ENCODE results near the gene TADA3.

The TADA3 gene, protein sequence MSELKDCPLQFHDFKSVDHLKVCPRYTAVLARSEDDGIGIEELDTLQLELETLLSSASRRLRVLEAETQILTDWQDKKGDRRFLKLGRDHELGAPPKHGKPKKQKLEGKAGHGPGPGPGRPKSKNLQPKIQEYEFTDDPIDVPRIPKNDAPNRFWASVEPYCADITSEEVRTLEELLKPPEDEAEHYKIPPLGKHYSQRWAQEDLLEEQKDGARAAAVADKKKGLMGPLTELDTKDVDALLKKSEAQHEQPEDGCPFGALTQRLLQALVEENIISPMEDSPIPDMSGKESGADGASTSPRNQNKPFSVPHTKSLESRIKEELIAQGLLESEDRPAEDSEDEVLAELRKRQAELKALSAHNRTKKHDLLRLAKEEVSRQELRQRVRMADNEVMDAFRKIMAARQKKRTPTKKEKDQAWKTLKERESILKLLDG

DNA sequence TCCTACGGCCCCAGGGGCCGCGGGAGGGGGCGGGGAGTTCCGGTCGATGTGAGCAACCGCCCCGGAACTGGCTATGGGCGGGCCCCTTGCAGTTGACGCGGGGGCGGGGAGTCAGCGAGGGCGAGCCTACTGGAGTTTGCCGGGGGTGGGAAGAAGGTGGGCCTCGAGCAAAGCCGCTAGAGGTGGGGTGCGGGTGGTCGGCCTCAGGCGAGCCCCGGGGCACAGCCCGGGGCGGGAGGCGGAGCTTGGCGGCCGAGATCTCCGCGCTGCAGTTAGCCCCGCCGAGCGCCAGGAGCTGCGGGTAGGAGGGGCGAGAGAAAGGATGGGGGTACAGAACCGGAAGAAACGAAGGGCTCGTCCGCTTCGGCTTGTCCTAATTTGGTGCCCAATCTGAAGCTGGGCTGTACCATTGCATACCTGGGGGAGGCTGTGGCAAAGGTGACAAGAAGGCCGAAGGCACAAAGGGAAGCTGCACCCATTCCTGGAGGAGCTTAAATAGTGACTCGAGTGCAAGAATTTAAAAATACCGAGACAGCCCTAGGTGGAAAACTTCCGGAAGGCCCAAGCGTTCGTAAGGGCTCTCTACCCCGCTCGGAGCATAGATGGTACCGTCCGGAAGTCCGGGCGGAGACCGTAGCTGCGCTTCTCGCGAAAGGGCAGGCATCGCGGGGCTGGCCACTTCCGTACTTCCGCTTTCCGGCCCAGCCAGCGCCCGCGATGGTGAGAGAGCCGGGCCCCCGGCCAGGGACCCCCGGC, at the start of gene TADA3, which contains the start of gene ARPC4:
Gene TADA3, minus strand, starts transcription at position 69 of the 756 bp plus-strand sequence. CDS start 1,007 bp downstream, outside the sequence.
Gene ARPC4, plus strand, starts transcription at position 678 of the 756 bp plus-strand sequence. Its CDS starts 40 bp downstream, at position 718.
- DNase-seq, result peak; percentile 90

DNA sequence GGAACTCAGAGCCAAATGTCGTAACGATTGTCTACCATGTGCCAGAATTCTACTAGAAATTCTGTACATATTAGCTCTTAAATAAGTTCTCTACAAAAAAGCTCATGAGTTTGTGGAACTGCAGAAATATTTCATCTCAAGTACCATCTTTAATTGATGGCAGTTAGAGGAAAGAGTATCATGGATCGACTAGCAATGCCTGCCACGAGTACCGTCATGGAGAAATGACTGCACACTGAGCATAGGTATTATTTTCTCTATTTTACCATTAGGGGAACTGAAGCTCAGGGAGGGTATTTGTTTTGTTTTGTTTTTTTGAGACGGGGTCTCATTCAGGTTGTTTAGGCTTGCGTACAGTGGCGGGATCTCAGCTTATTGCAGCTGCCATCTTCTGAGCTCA, 48.7 kb upstream of the TADA3 start:
- DNase-seq, result no peak

DNA sequence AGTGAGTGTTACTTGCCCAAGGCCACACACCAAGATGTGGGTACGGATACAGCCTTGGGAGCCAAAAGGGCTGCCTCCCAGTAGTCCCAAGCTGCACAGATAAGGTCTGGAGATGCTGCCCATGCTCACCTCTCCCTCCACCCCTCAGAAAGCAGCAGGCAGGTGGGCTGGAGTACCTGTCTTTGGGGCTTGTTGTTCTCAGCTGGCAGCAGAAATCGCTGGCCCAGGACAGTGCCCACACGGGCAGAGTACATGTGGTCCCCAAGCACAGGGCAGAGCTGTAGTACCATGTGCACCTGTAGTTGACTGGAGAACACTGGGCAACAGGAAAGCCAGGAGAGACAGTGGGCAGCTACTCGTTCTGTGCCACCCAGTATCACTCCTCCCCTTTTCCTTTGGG, 46.6 kb upstream of the TADA3 start:
- DNase-seq, result no peak

DNA sequence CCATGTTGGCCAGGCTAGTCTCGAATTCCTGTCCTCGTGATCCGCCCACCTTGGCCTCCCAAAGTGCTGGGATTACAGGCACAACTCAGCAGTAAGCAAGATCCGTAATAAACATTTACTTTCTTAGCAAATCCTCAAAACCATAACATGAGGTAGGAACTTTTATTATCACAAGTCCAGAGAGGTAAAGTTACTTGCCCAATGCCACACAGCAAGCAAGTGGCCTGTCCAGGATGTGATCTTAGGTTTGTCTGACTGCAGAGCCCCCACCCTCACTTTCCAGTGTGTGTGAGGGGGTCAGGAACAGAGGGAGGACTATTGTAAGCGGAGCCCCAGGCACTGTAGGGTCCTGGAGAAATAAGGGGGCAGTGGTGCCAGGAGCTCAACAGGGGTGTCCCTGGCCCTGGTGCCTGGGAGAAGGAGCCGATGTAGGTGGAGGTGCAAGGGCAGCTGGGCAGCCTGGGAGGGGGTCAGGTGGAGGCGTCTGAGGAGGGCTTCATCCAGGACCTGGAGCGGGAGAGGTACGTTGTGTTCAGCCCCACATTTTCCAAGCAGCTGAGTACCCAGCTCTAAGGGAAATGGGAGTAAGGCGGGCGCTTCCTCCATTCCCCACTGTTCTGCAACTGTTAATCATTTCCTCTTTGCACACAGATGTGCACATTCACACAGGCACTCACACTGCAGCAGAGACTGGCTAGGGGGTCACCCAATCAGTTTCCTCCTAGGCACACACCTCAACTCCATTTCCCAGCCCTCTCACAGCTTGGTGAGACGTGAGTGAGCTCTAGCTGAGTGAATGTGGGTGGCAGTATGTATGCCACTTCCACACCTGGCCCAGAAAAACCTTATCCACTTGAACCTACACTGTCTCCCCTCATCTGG, 45.7 kb upstream of the TADA3 start:
- DNase-seq, result no peak

DNA sequence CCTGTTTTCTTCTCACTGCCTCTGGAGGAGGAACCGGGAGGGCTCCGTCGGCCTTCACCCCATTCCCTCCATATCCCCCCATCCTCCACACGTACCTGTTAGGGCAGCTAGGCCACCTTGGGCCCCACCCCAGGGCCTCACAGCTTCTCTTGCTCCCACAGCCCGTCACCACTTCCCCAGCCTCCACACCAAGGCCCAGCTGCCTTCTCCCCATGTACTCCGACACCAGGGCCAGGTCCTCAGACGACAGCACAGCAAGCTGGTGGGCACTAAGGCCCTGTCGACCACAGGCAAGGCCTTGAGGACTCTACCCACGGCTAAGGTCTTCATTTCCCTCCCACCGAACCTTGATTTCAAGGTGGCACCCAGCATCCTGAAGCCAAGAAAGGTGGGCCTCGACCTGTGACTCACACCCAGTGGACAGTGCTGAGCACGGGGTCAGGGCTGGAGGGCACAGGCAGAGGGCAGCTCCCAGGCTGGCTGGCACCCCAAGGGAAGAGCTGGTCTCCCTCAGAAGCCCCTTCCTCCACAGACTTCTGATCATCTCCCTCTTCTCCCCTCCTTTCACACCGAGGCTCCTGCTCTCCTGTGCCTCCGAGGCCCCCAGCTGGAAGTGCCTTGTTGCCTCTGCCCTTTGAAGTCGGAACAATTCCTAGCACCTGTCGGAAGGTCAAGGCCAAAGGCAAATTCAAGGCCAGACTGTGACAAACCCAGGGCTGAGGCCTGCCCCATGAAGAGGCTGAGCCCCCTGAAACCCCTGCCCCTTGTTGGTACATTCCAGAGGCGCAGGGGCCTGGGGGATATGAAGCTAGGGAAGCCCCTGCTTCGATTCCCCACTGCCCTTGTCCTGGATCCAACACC, 42.5 kb upstream of the TADA3 start:
- no peak for DNase-seq

DNA sequence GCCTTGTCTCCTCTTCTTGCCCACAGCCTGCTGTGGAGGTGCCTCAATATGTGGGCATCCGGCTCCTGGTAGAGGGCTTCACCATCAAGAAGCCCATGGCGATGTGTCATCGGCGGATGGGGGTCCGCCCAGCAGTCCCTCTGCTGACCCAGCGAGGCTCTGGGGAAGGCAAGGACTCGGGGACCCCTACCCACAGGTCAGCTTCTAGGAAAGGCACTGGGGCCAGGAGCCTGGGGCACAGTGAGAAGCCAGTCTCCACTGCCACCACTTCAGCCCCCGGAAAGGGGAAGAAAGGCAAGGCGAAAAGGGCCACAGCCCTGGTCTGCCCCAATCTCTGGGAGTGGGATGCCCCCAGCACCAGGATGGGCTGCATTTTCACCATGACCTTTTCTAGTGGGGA, 40.8 kb upstream of the TADA3 start:
- DNase-seq, result no peak

DNA sequence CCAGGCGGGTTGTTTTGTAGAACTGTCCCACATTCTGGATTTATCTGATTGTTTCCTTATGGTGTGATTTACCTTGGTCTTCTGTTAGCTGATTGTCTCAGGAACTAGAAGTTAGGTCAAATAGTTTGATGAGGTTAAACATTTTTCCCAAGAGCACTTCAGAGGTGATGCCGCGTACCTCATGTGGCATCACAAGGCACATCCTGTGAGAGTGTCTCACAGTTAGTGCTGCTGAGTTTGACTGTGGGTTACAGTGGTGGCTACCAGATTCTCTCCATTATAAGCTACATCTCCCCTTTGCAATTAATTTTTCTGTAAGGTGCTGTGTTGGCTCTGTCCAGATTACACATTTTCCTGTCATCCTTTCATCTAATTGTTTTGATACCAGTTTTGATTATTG, 39.0 kb upstream of the TADA3 start:
- no peak for DNase-seq

DNA sequence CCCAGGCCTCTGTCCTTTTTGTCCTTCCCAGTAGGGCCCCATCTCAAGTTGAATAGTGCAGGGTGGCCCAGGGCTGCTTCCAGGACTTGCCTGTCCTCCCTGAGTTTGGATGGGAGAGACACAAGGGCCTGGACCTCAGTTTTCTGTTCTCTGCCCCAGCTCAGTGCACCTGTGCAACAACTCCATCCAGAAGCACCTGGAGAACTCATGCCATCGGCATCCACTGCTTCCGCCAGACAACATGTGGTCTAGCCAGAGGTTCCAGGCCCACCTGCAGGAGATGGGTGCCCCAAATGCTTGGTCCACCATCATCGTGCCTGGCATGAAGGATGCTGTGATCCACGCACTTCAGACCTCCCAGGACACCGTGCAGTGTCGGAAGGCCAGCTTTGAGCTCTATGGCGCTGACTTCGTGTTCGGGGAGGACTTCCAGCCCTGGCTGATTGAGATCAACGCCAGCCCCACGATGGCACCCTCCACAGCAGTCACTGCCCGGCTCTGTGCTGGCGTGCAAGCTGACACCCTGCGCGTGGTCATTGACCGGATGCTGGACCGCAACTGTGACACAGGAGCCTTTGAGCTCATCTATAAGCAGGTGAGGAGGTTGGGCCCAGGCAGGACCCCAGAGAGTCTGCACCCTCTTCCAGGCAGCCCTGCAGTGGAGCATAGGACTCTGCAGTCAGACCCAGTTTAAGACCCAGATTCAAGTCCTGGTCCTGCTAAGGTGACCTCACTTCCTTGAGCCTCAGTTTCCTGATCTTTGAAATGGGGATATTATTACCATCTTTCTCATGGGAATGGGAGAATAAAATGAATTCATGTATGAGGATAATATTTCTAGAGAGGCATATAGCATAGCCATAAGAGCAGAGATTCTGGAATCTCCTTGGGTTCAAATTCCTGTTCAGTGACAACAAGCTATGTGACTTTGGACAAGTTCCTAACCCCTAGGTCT, 36.8 kb upstream of the TADA3 start:
- DNase-seq, result no peak

DNA sequence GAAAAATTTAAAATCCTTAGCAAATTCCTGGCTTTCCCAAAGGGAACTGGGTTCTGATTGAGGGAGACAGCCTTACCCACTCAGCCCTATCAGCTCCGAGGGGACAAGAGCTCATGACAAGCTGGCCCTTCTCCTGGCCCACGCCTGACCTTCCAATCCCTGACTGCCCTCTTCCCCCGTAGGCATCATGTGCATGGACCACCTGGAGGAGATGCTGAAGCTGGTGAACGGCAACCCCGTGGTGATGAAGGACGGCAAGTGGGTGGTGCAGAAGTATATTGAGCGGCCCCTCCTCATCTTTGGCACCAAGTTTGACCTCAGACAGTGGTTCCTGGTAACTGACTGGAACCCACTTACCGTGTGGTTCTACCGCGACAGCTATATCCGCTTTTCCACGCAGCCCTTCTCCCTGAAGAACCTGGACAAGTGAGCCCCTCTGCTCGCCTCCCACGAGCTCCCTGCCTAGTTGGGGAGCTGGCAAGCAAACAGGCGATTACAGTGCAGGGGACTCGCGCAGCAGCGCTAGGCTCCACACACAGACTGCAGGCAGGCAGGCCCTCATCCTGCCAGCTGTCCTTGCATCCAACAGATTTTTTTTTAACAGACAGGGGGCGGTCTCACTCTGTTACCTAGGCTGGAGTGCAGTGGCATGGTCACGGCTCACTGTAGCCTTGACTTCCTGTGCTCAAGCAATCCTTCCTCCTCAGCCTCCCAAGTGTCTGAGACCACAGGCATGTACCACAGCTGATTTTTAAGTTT, 34.7 kb upstream of the TADA3 start:
- DNase-seq, result peak; percentile 46

DNA sequence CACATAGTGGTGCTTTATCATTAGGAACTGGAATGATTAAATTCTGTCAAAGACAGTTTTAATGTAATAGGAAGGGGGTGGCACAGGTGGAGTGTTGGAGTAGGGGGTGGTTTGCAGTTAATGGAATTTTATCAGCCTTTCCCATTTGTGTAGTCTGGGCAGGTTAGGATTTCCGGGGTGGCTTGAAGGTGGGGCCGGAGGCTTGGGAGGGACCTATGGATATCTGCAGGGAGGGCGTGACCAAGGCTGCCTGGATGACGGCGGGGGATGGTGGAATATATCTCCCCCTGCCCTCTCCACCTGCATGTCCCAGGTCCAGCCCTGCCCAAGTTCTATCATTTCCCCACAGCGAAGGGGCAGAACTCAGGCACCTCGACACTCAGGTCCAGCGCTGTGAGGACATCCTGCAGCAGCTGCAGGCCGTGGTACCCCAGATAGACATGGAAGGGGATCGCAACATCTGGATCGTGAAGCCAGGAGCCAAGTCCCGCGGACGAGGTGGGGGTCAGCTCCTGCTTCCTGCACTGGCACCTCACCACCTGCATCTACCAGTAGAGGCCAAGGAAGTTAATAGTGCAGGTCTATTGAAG, 33.3 kb upstream of the TADA3 start:
- DNase-seq, result no peak

DNA sequence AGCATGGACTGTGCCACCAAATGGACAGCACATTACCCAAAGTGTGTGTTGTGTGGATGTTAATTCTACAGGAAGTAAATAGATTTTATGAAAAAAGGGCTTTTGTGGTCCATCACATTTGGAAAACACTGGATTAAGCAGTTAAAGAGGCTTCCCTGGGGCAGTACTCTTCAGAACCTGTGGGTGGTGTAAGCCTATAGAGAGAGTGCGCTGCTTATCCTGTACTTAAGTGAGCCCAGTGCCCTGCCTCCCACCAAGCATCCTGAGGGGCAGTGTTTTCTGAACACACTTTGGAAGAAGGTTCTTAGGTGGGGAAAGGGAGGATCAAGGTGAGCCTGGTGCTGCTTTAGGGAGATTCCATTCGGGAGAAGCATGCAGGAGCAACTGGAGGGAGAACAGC, 28.7 kb upstream of the TADA3 start:
- DNase-seq, result peak; percentile 21

DNA sequence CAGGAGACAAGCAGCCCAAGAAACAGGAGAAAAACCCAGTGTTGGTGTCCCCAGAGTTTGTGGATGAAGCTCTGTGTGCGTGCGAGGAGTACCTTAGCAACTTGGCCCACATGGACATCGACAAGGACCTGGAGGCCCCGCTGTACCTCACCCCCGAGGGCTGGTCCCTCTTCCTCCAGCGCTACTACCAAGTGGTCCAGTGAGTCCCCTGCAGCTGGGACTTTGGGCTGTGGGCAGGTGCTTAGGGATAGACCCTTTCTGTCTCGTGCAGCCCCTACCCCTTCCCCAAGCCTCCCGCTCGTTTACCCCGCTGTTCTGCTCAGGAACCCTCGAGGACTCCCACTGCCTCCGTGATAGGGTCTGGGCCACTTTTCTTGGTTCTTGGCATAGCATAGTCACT, 28.3 kb upstream of the TADA3 start:
- no peak for DNase-seq

DNA sequence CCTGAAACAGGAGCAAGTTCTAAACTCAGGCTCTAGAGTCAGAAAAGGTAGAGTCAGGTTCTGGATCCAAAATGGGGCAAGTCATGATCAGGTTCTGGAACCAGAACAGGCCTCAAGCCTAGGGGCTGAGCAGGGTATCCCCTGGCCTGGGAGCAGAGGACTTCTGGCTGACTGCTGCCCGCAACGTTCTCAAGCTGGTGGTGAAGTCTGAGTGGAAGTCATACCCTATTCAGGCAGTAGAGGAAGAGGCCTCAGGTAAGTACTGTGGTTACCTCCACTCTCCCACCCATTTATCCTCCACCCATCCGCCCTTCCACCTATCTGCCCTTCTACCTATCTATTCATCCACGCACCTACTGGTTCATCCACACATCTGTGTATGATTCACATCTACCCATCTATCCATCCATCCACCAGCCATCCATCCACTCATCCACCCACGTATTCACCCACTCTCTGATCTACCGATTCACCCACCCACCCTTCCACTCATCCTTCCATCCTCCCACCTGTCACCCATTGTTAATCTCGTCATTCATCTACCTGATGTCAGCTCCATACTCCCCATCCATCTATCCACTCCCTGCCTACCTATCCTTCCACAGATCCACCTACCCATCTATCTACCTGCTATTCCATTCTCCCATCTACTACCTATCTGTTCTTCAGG, 26.5 kb upstream of the TADA3 start:
- no peak for DNase-seq

DNA sequence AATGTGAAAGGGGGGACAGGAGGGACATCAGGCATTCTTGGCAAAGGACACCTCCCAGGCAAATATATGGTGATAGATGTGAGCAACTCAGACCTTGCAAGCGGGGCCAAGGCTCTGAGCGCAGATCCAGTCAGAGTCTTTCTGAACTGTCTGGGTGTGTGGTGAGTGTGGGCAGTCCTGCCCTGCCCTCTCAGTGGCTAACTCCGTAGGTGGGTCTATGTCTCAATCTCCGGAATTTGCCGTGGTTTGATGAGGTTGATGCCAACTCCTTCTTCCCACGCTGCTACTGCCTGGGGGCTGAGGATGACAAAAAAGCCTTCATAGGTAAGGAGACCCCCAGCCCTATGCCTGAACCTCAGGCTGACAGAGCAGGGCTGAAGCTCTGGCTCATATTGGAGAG, 25.2 kb upstream of the TADA3 start:
- DNase-seq, result no peak

DNA sequence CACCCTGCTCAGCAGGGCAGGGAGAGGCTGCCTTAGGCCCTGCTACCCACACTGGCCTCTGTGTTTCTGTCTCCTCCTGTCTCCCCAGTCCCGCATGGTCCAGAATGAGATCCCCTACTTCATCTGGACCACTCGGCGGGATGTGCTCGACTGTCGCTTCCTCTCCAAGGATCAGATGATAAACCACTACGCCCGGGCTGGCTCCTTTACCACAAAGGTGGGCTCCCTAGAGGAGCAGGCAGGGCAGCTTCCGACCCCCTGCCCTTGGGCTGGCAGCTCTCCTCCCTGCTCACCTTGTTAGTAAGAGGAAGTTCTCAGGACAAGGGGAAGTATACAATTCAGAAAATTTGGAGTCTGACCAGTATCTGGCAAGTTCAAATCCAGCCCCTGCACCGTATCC, 23.7 kb upstream of the TADA3 start:
- DNase-seq, result no peak

DNA sequence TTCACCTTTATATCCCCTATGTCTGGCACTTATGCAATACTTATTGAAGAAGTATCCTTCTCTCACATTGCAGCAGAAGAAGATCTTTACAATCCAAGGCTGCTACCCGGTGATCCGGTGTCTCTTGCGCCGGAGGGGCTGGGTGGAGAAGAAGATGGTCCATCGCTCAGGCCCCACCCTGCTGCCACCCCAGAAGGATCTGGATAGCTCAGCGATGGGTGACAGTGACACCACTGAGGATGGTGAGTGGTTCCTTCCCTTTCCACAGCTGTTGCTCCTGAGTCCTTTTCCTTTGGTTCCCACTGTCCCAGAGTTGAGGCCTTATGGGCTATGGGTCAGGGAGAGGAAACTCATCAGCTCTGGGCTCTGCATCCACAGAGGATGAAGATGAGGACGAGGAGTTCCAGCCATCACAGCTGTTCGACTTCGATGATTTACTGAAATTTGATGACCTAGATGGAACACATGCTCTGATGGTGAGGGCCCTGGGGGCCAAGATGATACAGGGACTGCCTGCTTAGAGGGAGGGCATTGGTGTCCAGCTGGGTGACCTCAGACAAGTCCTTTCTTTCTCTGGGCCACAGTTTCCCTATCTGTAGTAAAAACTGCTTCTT, 20.7 kb upstream of the TADA3 start:
- DNase-seq, result no peak

DNA sequence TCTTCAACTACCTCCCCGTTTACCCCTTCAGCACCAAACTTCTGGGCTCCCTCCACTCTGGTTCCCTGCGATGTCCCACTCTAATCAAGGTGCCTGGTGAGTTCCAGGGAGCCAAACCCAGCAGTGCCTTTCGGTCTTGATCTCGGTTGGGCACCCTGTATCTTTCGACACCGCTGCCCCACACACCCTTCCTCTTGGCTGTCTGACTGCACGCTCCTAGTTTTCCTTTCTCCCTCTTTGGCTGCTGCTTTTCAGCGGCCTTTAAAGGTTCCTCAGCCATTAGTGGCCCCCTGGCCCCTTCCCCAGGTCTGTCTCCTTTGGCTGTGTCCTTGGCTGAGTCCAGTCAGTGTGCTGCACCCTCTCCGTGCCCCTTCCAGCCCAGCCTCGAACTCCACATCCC, 18.6 kb upstream of the TADA3 start:
- no peak for DNase-seq

DNA sequence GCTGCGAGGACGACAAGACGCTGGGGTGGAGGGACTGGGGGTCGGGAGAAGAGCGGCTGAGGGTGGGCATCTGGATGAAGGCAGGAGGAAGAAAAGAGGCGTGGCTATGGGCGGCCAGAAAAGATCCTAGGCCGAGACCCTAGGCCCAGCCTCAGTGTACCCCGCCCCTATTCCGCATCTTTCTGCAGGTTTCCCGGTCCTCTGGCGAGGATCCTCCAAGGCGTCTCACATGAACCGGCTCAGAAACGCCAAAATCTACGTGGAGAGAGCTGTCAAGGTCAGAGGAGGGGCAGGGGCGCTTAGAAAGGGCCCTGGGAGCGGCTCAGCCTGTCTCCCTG, 18.1 kb upstream of the TADA3 start:
- no peak for DNase-seq
